NCI-H446 treated with DMSO at 0.1 percent for 48 hours (cell line): Measurements from ENCODE around the gene RNF13.
"Not testable (repeated sequence)": the region's sequence is repeated elsewhere in the genome, so short reads cannot be mapped to it uniquely, and the experiment has no call there.

ENCODE experiments used
- DNase-seq: peaks from one replicate; lab custom pipeline; 2025; lab: John Stamatoyannopoulos, UW

The RNF13 gene

DNA sequence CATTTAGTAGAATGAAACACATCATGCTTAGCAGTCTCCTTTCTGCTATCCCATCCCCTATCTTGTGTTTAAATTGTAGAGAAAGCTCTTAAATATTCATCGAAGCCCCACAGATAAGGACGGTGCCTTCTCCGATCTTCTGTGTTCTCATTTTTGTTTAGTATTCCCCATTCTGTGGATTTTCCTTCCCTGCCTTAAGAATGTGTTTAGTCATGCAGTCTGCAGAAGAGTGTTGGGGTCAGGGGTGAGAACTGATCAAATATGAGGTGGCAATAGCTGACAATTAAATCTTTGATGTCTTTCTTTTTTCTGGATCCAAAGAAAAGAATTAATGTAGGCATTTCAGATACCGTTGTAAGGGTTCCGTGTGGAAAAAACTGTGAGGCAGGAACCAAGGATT is 11.4 kb upstream of the RNF13 start:
- no peak for DNase-seq

DNA sequence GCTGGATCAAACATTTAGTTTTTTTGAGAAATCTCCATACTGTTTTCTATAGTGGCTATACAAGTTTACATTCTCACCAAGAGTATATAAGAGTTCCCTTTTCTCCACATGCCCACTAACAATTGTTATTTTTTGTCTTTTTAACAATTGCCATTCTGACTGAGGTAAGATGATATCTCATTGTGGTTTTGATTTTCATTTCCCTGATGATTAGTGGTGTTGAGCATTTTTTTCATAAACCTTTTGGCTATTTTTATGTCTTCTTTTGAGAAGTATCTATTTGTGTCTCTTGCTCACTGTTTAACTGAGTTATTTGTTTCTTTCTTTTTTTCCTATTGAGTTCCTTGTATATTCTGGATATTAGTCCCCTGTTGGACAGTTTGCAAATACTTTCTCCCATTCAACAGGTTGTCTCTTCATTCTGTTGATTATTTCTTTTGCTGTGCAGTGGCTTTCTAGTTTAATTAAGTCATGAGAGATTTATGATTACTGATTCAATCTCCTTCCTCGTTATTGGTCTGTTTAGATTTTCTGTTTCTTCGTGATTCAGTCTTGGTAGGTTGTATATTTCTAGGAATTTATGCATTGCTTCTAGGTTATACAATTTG is 6.7 kb upstream of the RNF13 start:
- no peak for DNase-seq

DNA sequence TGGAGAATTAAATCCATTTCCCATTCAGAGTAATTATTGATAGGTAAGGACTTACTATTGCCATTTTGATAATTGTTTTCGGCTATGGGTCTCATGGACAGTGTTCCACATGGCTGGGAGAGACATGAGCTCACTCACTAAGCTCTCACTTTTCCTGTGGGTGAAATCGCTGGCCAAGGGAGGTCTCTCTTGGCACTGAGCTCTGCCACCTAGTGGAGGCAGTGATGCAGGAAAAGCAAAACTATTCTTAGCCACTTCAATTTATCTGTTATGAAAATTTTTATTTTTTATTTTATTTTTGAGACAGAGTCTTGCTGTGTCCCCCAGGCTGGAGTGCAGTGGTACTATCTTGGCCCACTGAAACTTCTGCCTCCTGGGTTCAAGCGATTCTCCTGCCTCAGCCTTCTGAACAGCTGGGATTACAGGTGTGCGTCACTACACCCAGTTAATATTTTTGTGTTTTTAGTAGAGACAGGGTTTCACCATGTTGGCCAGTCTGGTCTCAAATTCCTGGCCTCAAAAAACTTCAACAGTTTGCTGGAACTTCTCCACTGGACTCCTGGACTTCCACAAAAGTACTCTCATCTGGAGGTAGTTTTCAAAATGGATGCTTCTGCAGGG is 4.7 kb upstream of the RNF13 start:
- peak; percentile 67 for DNase-seq

DNA sequence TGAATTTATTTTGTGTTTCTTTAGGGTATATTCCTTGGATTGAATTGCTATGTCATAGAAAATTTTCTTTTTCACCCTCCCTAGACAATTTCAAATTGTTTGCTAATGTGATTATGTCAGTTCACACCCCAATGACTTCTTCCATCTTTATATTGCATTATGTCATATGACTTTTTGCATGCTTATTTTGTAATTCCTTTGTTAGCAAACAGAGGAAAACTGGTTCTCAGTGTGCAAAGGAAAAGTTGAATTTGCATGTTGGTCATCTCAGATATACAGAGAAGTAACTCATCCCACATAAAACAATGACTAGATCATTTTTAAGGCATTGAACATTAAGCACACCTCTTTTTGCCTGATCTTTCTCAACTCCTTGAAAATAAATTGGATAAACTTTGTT is 3.3 kb upstream of the RNF13 start:
- DNase-seq = no peak

DNA sequence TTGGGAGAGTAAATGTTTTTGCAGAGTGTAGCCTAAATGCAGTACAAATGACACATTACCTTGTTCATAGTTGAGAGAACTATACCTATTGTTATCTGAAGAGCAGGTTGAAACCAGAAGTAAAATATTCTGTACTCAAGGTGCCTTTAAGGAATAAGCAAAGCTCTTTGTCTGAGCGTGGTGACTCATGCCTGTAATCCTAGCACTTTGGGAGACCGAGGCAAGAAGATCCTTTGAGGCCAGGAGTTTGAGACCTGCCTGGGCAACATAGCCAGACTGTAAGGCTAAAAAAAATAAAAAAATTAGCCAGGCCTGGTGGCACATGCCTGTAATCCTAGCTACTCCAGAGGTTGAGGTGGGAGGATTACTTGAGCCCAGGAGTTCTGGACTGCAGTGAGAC is 2.2 kb upstream of the RNF13 start:
- DNase-seq = no peak

DNA sequence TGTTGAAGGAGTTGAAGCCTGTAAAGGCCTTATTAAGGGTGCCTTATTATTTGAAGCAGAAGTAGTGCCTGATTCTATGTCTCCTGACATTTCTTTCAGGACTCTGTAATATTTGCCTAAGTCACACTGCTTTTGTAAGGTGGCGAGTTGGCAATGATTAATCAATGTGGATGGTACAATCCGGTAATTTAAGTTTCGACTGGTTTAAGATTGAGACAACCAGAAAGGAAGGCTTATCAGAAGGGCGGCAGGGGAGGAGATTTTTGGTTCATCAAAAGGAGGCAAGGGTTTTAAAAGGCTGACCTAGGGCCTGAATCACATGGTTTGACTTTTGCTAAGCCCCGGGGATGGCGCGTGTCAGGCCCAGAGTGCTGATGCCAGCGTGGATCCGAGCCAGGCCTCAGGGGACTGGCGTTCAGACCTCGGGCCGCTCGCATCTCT is 830 bp upstream of the RNF13 start:
- no peak for DNase-seq

DNA sequence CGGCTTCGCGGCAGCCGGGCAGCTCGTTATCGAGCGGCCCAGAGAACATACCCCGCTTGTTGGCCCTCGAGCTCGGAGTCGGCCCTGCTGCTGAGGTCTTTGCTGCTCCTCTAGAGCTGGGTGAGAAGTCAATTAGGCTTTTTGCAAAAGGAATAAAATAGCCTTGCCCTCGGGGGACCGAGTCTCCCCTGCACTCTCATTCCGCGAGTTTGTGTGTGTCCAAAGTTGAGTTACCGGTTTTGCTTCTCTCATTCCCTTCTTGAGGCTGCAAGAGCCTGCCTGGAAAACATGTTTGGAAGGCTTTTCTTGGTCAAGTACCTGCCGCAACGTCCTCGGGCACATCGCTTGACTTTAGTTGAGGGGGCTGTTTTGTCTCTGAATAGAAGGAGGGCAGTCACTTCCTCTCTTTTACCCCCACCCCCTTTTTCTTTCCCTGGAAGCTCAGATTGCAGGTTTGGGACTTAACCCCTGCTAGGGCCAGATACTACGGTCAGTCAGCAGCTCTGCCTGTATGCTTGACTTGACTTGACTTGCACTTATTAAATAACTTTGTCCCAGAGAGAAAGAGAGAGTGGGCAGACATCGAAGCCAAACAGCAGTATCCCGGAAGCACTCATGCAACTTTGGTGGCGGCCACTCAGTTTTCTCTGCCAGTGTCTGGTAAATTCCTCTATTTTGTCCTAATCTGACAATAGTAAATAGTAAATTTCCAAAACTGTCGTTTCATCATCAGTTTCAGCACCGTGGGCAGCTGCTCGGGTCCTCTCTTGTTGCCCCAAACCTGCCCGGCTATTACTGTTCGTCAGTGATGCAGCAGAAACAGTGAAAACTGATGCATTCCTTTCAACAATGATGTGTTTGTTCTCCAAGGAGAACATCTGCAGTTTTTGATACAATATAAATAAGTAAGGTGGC is 609 bp downstream of the RNF13 start:
- no peak for DNase-seq

DNA sequence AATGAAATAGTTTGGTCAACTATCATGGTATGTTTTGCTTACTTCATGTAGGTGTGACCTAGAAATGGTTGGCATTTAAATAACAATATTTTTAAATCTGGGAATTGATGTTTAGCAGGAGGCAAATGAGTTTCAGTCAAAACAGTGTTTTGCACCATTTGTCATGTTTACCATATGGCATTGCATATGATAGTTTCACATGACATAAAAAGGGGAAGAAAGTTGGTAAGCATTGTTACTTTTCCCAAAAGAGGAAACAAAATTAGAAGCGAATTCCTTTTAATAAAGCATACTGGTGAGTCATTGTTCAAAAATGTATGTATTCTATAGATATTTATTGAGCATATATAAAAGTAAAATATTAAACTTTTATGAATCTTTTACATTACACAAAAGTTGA is 2.3 kb downstream of the RNF13 start:
- no peak for DNase-seq

DNA sequence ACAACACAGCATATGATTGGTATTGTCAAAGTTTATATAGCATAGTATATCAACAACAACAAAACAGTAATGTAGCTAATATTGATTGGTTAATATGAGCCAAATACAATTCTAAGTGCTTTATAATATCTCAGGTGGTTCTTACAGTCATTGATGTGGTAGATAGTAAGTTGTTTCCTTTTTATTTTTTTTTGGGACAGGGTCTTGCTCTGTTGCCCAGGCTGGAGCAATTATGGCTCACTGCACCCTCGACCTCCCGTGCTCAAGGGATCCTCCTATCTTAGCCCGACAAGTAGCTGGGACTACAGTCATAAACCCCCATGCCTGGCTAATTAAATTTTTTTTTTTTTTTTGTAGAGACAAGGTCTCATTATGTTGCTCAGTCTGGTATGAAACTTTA is 2.7 kb downstream of the RNF13 start:
- DNase-seq = no peak

DNA sequence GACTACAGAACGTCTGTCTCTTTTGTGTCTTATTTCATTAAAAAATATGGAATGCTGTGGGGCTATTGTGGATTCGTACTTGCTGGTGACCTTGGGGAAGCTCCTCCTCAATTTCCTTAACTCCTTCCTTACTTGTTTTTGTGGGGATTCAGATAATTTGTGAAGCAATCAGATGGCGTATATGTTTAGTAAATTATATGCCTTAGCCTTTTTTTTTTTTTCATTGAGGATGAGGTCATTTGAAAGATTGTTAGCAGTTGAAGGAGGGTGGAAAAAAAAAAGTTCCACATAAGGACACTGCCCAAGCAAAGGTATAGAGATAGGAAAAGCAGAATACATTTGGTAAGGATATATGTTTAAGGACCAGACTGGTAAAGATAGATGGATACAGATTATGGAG is 3.3 kb downstream of the RNF13 start:
- DNase-seq = no peak

DNA sequence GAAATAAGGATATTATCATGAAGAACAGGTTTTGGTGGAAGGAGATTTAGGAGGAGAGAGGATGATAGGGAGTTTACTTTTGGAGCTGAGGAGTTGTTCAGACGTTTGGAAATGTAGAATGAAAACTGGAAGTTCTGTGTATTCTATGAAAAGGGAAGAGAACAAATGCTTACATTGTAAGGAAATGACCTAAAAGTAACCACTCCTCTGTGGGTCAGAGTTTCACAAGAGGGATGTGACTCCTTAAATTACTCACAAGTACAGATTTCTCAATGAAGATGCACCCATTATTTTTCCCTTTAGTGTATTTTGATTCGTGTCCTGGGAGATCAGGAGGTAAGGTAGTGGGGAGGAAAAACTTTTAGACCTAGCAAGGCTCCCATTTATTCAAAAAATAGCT is 4.0 kb downstream of the RNF13 start:
- DNase-seq = no peak

DNA sequence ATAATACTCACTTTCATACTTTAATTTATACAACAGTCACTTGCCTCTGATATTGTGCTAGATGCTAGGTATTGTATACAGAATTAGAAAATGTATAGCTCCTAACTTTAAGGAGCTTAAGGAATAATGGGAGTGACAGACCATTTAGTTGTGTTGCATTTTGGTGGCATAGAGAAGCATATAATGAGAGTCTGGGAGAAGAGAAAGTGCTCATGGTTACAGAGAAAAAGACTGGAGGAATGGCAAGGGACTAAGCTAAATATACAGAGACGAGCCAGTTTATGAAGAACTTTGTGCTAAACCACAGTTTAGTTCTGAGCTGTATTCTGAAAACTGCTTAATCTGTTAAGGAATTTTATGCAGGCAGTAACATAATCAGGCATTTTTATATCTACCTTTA is 6.4 kb downstream of the RNF13 start:
- DNase-seq = no peak

DNA sequence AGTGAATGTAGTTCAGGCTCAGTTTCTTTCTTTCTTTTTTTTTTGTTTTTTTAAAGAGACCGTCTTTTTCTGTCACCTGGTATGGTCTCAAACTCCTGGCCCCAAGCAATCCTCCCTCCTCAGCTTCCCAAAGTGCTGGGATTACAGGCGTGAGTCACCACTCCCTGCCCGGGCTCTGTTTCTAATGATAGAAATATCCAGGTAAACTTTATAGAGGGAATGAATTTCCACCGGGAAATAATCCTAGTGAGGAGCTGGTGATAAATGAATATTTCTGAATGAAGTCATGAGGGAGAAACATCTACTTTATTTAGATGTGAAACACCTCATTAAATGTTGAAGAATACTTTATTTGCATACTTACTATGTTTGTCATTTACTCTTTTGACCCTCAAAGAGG is 7.2 kb downstream of the RNF13 start:
- DNase-seq = no peak

DNA sequence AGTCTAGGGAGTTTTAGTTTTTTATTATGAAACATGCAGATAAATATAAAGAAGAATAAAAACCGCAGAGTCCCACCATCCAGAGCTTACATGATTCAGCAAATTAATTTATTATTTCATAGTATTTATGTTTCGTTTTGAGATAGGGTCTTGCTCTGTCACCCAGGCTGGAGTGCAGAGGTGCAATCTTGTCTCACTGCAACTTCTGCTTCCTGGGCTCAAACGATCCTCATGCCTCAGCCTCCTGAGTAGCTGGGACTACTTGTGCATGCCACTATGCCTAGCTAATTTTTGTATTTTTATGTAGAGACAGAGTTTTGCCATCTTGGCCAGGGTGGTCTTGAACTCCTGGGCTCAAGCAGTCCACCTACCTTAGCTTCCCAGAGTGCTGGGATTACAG is 13.6 kb downstream of the RNF13 start:
- no peak for DNase-seq

DNA sequence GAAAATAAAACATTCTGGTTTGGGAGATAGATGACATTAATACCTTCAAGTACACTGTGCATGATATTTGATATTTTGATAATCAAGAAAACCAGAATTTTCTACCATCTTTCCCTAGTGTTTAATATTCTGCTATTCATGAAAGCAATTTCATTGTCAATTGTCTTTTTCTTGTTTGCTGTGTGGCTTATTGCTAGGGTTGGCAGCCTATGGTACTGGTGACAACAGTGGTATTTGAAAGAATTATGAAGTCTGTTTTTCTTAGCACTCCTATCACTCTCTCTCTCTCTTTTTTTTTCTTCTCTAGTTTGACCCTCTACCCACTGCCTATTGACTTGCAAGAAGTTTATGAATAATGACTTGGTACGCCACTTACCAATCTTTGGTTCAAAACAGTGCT is 15.4 kb downstream of the RNF13 start:
- DNase-seq = no peak

DNA sequence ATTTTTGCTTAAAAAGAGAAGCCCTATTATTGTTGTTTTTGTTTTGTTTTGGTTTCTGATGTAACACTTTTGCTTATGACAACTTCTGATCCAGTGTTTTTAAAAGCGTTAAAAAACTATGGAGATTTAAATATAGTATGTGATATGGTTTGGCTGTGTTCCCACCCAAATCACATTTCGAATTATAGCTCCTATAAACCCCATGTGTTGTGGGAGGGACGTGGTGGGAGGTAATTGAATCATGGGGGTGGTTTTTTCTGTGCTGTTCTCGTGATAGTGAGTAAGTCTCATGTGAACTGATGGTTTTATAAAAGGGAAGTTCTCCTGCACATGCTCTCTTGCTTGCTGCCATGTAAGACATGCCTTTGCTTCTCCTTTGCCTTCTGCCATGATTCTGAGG is 16.6 kb downstream of the RNF13 start:
- not testable (repeated sequence) for DNase-seq

DNA sequence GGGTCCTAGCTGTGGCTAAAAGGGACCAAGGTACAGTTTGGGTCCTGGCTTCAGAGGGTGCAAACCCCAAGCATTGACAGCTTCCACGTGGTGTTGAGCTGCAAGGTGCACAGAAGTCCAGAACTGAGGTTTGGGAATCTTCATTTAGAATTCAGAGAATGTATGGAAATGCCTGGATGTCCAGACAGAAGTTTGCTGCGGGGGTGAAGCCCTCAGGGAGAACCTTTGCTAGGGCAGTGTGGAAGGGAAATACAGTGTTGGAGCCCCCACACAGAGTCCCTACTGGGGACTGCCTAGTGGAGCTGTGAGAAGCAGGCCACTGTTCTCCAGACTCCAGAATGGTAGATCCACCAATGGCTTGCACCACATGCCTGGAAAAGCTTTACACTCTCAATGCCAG is 17.9 kb downstream of the RNF13 start:
- no peak for DNase-seq

DNA sequence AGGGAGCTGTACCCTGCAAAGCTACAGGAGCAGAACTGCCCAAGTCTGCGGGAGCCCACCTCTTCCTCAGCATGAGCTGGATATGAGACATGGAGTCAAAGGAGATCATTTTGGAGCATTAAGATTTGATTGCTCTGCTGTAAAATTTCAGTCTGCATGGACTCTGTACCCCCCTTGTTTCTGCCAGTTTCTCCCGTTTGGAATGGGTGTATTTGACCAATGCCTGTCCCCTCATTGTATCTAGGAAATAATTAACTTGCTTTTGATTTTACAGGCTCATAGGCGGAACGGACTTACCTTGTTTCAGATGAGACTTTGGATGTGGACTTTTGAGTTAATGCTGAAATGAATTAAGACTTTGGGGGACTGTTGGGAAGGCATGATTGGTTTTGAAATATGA is 18.3 kb downstream of the RNF13 start:
- DNase-seq = no peak

DNA sequence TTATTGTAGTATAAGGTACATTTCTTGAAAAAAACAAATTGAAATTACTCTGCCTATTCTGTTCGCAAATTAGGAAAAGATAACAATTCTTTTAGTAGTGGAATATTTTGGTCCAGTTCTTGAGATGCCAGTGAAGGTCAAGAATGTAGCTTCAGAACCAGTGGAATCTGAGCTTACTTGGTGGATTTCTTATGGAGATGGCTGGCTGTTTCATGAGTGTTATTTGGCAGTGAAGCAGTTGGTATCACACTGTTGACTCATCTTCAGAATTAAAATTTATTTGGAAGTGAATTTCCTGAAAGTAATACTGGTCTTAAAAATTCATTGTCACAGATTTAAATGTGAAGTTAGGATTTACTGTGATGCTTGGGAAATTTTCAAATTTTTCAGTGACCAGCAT is 19.1 kb downstream of the RNF13 start:
- no peak for DNase-seq

DNA sequence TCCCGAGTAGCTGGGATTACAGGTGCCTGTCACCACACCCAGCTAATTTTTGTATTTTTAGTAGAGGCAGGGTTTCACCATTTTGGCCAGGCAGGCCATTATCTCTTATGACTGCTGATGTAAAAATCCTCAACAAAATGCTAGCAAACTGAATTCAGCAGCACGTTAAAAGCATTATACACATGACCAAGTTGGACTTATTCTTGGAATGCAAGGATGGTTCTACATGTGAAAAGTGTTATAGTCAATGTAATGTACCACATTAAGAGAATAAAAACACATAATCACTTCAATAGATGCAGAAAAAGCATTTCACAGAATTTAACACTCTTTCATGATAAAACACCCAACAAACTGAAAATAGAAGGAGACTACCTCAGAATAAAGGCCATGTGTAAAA is 20.2 kb downstream of the RNF13 start:
- no peak for DNase-seq

DNA sequence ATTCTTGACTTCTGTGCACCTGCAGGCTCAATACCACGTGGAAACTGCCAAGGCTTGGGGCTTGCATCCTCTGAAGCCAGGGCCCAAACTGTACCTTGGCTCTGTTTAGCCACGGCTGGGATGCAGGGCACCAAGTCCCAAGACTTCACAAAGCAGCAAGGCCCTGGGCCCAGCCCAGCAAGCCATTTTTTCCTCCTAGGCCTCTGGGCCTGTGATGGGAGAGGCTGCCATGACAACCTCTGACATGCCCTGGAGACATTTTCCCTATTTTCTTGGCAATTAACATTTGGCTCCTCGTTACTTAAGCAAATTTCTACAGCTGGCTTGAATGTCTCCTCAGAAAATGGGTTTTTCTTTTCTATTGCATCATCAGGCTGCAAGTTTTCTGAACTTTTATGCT is 25.5 kb downstream of the RNF13 start:
- DNase-seq = not testable (repeated sequence)

DNA sequence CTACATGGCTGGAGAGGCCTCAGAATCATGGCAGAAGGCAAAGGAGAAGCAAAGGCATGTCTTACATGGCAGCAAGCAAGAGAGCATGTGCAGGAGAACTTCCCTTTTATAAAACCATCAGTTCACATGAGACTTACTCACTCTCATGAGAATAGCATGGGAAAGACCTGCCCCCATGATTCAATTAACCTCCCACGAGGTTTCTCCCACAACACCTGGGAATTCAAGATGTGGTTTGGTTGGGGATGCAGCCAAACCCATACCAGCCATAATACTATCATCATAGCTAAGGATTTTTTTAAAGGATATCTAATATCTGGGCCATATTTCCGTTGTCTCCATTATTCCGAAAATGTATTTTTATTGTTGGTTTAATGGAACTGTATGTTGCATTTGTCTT is 26.5 kb downstream of the RNF13 start:
- DNase-seq = not testable (repeated sequence)

DNA sequence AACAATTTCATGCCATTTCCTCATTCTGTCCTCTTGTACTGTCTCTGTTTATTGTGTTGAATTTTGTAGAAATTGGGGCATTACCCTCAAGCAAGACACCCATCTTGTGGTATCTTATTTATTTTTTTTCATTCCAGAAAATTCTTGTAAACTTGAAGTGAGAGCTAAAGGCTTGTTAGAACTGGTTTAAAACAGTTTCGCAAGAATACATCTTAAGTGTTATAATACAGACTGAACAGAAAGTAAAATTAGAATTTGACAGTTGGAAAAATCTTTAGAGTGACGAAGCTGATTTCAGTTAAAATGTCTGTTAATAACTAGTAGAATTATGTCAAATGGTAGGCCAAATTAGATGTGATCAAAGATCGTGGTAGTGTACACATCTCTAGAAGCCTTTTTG is 26.9 kb downstream of the RNF13 start:
- no peak for DNase-seq
